ENCODE measurements around the gene XXYLT1.

- 0 out of 2 replicates have a peak, but pooled peaks have one; percentile 8 for TF ChIP-seq CREB1 (IDR thresholded peaks at IDR 0.05)
- no peak for TF ChIP-seq CREB1 (CRISPR knock-in tag; IDR thresholded peaks at IDR 0.05)
- TF ChIP-seq POLR2A (conservative IDR thresholded peaks at IDR 0.05), result no peak
- TF ChIP-seq TEAD4 (IDR thresholded peaks at IDR 0.05; ENCODE audit: low read length), result no peak
- TF ChIP-seq TEAD4 (CRISPR knock-in tag; IDR thresholded peaks at IDR 0.05; ENCODE audit: borderline replicate concordance), result no peak
- TF ChIP-seq ZNF146 (CRISPR knock-in tag; IDR thresholded peaks at IDR 0.05; ENCODE audit: unreplicated experiment), result no peak
- no peak for TF ChIP-seq TEAD1 (CRISPR knock-in tag; IDR thresholded peaks at IDR 0.05)
- no peak for TF ChIP-seq SETDB1 (IDR thresholded peaks at IDR 0.05; ENCODE audit: low read length)
- peak in 2 of 3 experiments; percentile 5 to 19; a peak in 2 of 6 replicates for TF ChIP-seq CTCF (IDR thresholded peaks at IDR 0.05 in 2 of 3, conservative IDR thresholded peaks at IDR 0.05 in 1 of 3; ENCODE audit: insufficient read depth in 2 of 3, low read depth in 1 of 3, low read length in 3 of 3)
- TF ChIP-seq POLR2AphosphoS5 (IDR thresholded peaks at IDR 0.05; ENCODE audit: control insufficient read depth, insufficient read depth, low read depth, low read length), result no peak
Observed at GRCh38 chr3:195270079-195270816, 711 bp downstream of the XXYLT1 start.

Data from K562 (cell line).